Measurements from ENCODE around the gene ERC2. TPM values are rescaled to one million over a fixed set of nuclear protein-coding genes. Genes with fewer than 3 reads are reported as not detected.

Gene ERC2
- total RNA-seq, 2 donors from 2014 or later = 0.21 to 0.30 TPM

- no peak overlapping the region for H3K27ac ChIP-seq
- DNase-seq = no peak
- intact Hi-C loops (cut with DNase I) = no loop called here
- no peaks in the 10 kb centered on the region for H3K9me3 ChIP-seq
- no peak overlapping the region for H3K9ac ChIP-seq (ENCODE audit: low read depth in 2 of 2, low read length in 2 of 2)
- H3K4me3 ChIP-seq = no peak overlapping the region
- H3K36me3 ChIP-seq = no peaks in the 10 kb centered on the region
- H3K27me3 ChIP-seq = no peaks in the 10 kb centered on the region
- no peaks in the 10 kb centered on the region for H3K4me1 ChIP-seq
- TF ChIP-seq CTCF (IDR thresholded peaks at IDR 0.05) = no peak
Measured at GRCh38 chr3:55978953-55979352, 489.3 kb downstream of the ERC2 start.

GRCh38 chr3:55974421-55975165, 493.7 kb downstream of the ERC2 start:
- no peak overlapping the region for H3K4me3 ChIP-seq
- no peaks in the 10 kb centered on the region for H3K36me3 ChIP-seq
- H3K9ac ChIP-seq (ENCODE audit: low read depth in 2 of 2, low read length in 2 of 2) = no peak overlapping the region
- no peaks in the 10 kb centered on the region for H3K4me1 ChIP-seq
- no peaks in the 10 kb centered on the region for H3K9me3 ChIP-seq
- DNase-seq = no peak
- TF ChIP-seq CTCF (IDR thresholded peaks at IDR 0.05) = no peak
- H3K27ac ChIP-seq = no peak overlapping the region
- no peaks in the 10 kb centered on the region for H3K27me3 ChIP-seq
- intact Hi-C loops (cut with DNase I) = no loop called here

GRCh38 chr3:55969634-55970033, 498.6 kb downstream of the ERC2 start:
- no peak overlapping the region for H3K27ac ChIP-seq
- H3K4me1 ChIP-seq = no peaks in the 10 kb centered on the region
- no peaks in the 10 kb centered on the region for H3K27me3 ChIP-seq
- H3K9me3 ChIP-seq = no peaks in the 10 kb centered on the region
- no peak for TF ChIP-seq CTCF (IDR thresholded peaks at IDR 0.05)
- intact Hi-C loops (cut with DNase I) = no loop called here
- H3K9ac ChIP-seq (ENCODE audit: low read depth in 2 of 2, low read length in 2 of 2) = no peak overlapping the region
- DNase-seq = no peak
- no peak overlapping the region for H3K4me3 ChIP-seq
- H3K36me3 ChIP-seq = no peaks in the 10 kb centered on the region

GRCh38 chr3:55968331-55968730, 499.9 kb downstream of the ERC2 start:
- intact Hi-C loops (cut with DNase I) = no loop called here
- Histone ChIP-seq H3K4me3 (no peak overlapping the region), H3K4me1 (no peaks in the 10 kb centered on the region), H3K9ac (ENCODE audit: low read depth in 2 of 2, low read length in 2 of 2) (no peak overlapping the region), H3K36me3 (no peaks in the 10 kb centered on the region), H3K9me3 (no peaks in the 10 kb centered on the region), H3K27ac (no peak overlapping the region), H3K27me3 (no peaks in the 10 kb centered on the region)
- no peak for DNase-seq
- TF ChIP-seq CTCF (IDR thresholded peaks at IDR 0.05) = no peak

GRCh38 chr3:55966566-55966965, 501.7 kb downstream of the ERC2 start:
- Histone ChIP-seq H3K27me3 (no peaks in the 10 kb centered on the region), H3K27ac (no peak overlapping the region), H3K36me3 (no peaks in the 10 kb centered on the region), H3K4me1 (no peaks in the 10 kb centered on the region), H3K4me3 (no peak overlapping the region), H3K9ac (ENCODE audit: low read depth in 2 of 2, low read length in 2 of 2) (no peak overlapping the region), H3K9me3 (no peaks in the 10 kb centered on the region)
- TF ChIP-seq CTCF (IDR thresholded peaks at IDR 0.05) = no peak
- DNase-seq = no peak
- intact Hi-C loops (cut with DNase I) = no loop called here
